GM10266 (cell line): Measurements from ENCODE around the gene RAPGEF1.

Experiments used
- DNase-seq: peaks from one replicate; pipeline ENCODE4 v3.0.0; 2012; ENCODE audit errors: extremely low spot score
- TF ChIP-seq, protein P1 (sequence below): IDR thresholded peaks from 2 replicates; pipeline ENCODE4 v1.5.1; 2012; ENCODE audit warnings: mild to moderate bottlenecking, low read depth; ENCODE audit not compliant: control insufficient read depth, insufficient read depth; ENCODE audit errors: missing control alignments

The RAPGEF1 gene

GRCh38 chr9:131706608-131706970 is 33.3 kb downstream of the RAPGEF1 start:
- no peak for DNase-seq
- TF ChIP-seq, protein P1, sequence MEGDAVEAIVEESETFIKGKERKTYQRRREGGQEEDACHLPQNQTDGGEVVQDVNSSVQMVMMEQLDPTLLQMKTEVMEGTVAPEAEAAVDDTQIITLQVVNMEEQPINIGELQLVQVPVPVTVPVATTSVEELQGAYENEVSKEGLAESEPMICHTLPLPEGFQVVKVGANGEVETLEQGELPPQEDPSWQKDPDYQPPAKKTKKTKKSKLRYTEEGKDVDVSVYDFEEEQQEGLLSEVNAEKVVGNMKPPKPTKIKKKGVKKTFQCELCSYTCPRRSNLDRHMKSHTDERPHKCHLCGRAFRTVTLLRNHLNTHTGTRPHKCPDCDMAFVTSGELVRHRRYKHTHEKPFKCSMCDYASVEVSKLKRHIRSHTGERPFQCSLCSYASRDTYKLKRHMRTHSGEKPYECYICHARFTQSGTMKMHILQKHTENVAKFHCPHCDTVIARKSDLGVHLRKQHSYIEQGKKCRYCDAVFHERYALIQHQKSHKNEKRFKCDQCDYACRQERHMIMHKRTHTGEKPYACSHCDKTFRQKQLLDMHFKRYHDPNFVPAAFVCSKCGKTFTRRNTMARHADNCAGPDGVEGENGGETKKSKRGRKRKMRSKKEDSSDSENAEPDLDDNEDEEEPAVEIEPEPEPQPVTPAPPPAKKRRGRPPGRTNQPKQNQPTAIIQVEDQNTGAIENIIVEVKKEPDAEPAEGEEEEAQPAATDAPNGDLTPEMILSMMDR: no peak

DNA sequence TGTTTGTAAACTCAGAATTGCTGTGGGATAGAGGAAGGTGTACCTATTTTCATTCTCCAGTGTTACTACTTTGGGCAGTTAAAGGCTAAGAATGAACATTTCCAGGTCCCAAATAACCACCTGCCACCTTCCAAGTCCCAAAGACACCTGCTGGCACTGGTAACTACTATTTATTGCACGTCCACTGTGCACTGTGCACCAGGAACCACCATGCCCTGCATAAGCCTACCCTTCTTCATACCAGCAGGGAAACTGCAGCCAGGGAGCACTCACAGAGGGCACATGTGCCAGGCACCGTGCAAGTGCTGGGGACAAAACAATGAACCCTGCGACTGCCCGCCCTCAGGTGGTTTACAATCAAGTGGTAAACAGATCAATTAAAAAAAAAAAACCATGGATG is 34.9 kb downstream of the RAPGEF1 start:
- TF ChIP-seq, protein P1: no peak
- no peak for DNase-seq

DNA sequence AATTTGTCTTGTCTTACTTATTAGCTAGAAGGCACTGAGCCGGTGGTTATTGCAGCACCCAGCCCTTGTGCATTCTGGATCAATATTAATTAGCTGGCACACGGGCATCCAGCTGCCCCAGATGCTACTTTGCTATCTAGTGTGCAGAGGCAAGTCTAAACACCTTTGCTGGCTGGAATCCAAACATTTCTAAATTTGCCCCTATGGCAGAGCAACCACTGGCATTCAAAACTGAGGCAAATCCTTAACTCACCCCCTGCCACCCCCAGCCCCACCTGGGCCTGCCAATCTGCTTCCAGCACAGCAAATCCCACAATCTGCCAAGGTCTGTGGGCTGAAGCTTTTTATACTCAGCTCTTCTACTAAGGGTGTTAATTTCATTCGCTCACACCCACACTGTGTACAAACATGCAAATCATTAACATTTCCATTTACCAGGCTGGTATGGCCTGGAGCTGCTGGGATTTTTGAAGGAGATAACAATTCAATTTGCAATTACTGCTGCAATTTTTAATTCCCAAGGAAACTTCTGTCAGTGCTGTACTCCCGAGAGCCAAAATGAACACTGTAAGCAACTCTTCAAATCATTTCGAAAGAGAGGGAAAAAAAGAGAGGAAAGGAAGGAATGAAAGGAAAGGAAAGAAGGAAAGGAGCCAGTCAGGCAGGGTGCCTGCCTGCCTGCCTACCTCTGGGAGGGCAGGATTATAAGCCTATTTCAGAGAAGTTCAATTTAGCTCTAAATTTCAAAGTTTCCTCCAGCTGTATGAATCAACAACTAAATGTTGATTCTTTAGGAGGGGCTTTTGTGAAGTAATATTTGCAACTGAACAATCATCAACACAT is 35.5 kb downstream of the RAPGEF1 start:
- DNase-seq: no peak

GRCh38 chr9:131703697-131704096 is 36.2 kb downstream of the RAPGEF1 start:
- DNase-seq: no peak
- TF ChIP-seq, protein P1: no peak

More for the DNA sequence above, 35.5 kb downstream of the RAPGEF1 start:
- TF ChIP-seq, protein P1: no peak

DNA sequence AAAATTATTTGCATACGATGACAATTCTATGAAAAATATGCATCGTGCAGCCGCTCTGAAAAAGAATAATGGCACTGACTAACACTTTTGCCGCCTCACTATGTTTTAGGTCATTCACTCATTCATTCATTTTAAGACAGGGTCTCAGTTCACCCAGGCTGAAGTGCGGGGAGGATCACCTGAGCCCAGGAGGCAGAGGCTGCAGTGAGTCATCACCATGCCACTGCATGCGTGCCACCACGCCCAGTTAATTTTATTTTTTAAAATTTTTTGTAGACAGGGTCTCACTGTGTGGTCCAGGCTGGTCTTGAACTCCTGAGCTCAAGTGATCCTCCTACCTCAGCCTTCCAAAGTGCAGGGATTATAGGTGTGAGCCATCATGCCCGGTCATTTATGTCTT is 37.0 kb downstream of the RAPGEF1 start:
- no peak for DNase-seq
- TF ChIP-seq, protein P1: no peak

- TF ChIP-seq, protein P1: no peak
- DNase-seq: no peak
These were observed 38.0 kb downstream of the RAPGEF1 start for GRCh38 chr9:131701789-131702337.

- TF ChIP-seq, protein P1: no peak
- no peak for DNase-seq
These were observed 38.5 kb downstream of the RAPGEF1 start for GRCh38 chr9:131701436-131701781.
